GM13977 (cell line): ENCODE results near the gene CHCHD1.
A peak's percentile ranks its signal among the peaks of the same experiment; 100 is the strongest.

Experiments
- DNase-seq: peaks from one replicate; pipeline ENCODE4 v3.0.0; 2012; ENCODE audit warnings: low spot score
- CTCF ChIP-seq: IDR thresholded peaks from 2 replicates; pipeline ENCODE4 v1.5.1; 2012; ENCODE audit warnings: mild to moderate bottlenecking, control low read depth; ENCODE audit not compliant: insufficient read depth; ENCODE audit errors: extremely low read depth, missing control alignments
- in situ Hi-C: fragments of 300-500 bp; cut with MboI; formaldehyde crosslinking; loops from one replicate; pipeline ENCODE4 v1.12.0; 2022; ENCODE audit warnings: low sequenced_read_pairs, low pct_unique_long_range_greater_than_20kb, mixed read lengths, inconsistent platforms; ENCODE audit not compliant: unreplicated experiment

The CHCHD1 gene

GRCh38 chr10:73779018-73779417, 2.8 kb upstream of the CHCHD1 start:
- DNase-seq = no peak
- TF ChIP-seq CTCF = no peak
- in situ Hi-C loops = no loop called here

GRCh38 chr10:73779539-73780197, 2.2 kb upstream of the CHCHD1 start:
- in situ Hi-C loops = no loop called here
- peak; percentile 8 for DNase-seq
- TF ChIP-seq CTCF = no peak

GRCh38 chr10:73780301-73780700, 1.5 kb upstream of the CHCHD1 start:
- no peak for DNase-seq
- TF ChIP-seq CTCF = no peak
- in situ Hi-C loops = no loop called here

GRCh38 chr10:73780966-73781365, 882 bp upstream of the CHCHD1 start:
- in situ Hi-C loops = no loop called here
- no peak for DNase-seq
- TF ChIP-seq CTCF = no peak

GRCh38 chr10:73781548-73781878, 335 bp upstream of the CHCHD1 start:
- TF ChIP-seq CTCF = no peak
- in situ Hi-C loops = no loop called here

GRCh38 chr10:73782749-73783085, 869 bp downstream of the CHCHD1 start:
- TF ChIP-seq CTCF = no peak
- DNase-seq = peak; percentile 18
- in situ Hi-C loops = no loop called here

More at GRCh38 chr10:73781548-73781878, 335 bp upstream of the CHCHD1 start:
- no peak for DNase-seq
